ENCODE data around the gene CCDC61.

CCDC61 gene

DNA sequence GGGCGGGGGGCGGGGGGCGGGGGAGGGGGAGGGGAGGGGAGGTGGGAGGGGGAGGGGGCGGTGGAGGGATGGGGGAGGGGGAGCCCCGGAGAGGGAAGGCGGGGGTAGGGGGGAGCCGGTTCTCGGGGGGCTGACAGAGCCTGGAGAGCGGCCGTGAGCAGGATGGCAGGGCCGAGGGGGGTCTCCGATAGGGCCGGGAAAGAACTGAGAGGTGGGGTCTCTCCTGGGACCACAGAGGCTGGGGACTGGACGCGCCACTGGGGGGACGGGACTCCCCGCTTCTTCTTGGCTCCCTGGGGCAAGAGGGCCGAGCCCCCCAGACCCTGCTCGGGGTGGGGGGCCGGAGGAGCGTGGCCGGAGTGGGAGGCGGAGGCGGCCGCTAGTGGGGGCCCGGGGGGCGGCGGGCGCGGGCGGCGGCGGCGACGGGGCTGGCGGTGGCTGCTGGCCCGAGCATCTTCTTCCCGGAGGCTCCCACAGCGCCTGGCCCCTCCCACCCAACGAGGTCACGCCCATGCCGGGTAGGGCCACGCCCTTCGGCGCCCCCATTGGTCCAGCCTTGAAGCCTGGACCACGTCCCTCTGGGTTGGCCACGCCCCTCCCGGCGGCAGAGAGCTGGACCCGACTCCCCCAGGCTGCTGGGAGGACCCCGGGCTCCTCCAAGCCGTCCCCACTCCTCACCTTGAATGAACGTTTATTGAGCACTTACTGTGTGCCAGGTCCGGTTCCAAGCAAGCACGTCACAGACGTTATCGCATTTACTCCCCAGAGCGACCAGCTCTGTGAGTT lies 21.5 kb upstream of the CCDC61 start, which contains the start of gene NOVA2:
NOVA2 (minus strand) TSS at position 313 of the 786 bp plus-strand sequence. CDS start 514 bp downstream, outside the sequence.
- Histone ChIP-seq H4K20me1 (ENCODE audit: insufficient read depth, low read length) (no peaks in the 10 kb centered on the region), H3K4me3 (ENCODE audit: low read length) (no peak within 1 kb of the TSS), H3K9ac (ENCODE audit: low read length) (no peak within 1 kb of the TSS), H2AFZ (ENCODE audit: low read length) (no peak within 1 kb of the TSS), H3F3A (ENCODE audit: insufficient read depth, low read length) (no peaks in the 10 kb centered on the region), H3K27me3 (replicated peaks; ENCODE audit: insufficient read depth, low read length) (peaks cover 87% of the 10 kb centered on the region), H3K36me3 (replicated peaks; ENCODE audit: insufficient read depth, low read length) (no peaks in the 10 kb centered on the region), H3K9me3 (replicated peaks; ENCODE audit: insufficient read depth, low read length) (no peaks in the 10 kb centered on the region), H3K79me2 (ENCODE audit: low read length) (no peaks in the 10 kb centered on the region), H3K4me1 (ENCODE audit: low read length) (no peaks in the 10 kb centered on the region), H3K27ac (ENCODE audit: low read length) (no peak within 1 kb of the TSS), H3K9me2 (replicated peaks; ENCODE audit: insufficient read depth, low read length) (no peaks in the 10 kb centered on the region), H3K4me2 (ENCODE audit: low read depth, low read length) (no peak within 1 kb of the TSS)
- TF ChIP-seq EZH2phosphoT487 (IDR thresholded peaks at IDR 0.05; ENCODE audit: low read length) (no peak), EZH2 (optimal IDR thresholded peaks at IDR 0.05; ENCODE audit: low read depth, low read length) (no peak)
- TF ChIP-seq, protein P1, sequence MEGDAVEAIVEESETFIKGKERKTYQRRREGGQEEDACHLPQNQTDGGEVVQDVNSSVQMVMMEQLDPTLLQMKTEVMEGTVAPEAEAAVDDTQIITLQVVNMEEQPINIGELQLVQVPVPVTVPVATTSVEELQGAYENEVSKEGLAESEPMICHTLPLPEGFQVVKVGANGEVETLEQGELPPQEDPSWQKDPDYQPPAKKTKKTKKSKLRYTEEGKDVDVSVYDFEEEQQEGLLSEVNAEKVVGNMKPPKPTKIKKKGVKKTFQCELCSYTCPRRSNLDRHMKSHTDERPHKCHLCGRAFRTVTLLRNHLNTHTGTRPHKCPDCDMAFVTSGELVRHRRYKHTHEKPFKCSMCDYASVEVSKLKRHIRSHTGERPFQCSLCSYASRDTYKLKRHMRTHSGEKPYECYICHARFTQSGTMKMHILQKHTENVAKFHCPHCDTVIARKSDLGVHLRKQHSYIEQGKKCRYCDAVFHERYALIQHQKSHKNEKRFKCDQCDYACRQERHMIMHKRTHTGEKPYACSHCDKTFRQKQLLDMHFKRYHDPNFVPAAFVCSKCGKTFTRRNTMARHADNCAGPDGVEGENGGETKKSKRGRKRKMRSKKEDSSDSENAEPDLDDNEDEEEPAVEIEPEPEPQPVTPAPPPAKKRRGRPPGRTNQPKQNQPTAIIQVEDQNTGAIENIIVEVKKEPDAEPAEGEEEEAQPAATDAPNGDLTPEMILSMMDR (IDR thresholded peaks at IDR 0.05; ENCODE audit: low read length): no peak
- DNase-seq: no peak

GRCh38 chr19:45975306-45976070 lies 19.8 kb upstream of the CCDC61 start:
- Histone ChIP-seq H3K36me3 (replicated peaks; ENCODE audit: insufficient read depth, low read length) (no peaks in the 10 kb centered on the region), H2AFZ (ENCODE audit: low read length) (no peak overlapping the region)
- no peak for TF ChIP-seq EZH2phosphoT487 (IDR thresholded peaks at IDR 0.05; ENCODE audit: low read length)
- TF ChIP-seq, protein P1 (IDR thresholded peaks at IDR 0.05; ENCODE audit: low read length): no peak
- no peak for TF ChIP-seq EZH2 (optimal IDR thresholded peaks at IDR 0.05; ENCODE audit: low read depth, low read length)

DNA sequence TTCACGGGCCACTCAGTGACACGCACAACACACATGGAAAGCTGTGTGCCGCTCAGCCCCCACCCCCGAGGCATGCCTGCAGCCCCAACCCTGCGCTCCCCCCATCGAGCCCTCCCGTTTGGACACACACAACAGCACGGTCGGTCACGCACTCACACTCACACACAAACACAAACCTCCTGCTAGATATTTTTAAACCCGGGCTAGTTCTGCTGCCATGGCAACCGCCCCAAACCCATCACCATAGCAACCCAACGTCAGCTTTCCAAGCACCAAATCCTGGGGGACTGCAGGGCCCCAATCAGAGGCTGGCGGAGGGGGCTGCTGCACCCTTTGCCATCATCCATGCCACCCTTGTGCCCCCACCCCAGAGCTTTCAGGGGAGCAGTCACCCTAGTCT lies 19.1 kb upstream of the CCDC61 start:
- no peaks in the 10 kb centered on the region for H3K36me3 ChIP-seq (replicated peaks; ENCODE audit: insufficient read depth, low read length)
- TF ChIP-seq, protein P1 (IDR thresholded peaks at IDR 0.05; ENCODE audit: low read length): no peak
- no peak for TF ChIP-seq EZH2phosphoT487 (IDR thresholded peaks at IDR 0.05; ENCODE audit: low read length)
- TF ChIP-seq EZH2 (optimal IDR thresholded peaks at IDR 0.05; ENCODE audit: low read depth, low read length): no peak
- peaks cover 81% of the 10 kb centered on the region for H3K27me3 ChIP-seq (replicated peaks; ENCODE audit: insufficient read depth, low read length)
- no peak for DNase-seq
- no peaks in the 10 kb centered on the region for H3K4me1 ChIP-seq (ENCODE audit: low read length)
- H4K20me1 ChIP-seq (ENCODE audit: insufficient read depth, low read length): no peaks in the 10 kb centered on the region
- no peak overlapping the region for H3K9ac ChIP-seq (ENCODE audit: low read length)
- no peak overlapping the region for H2AFZ ChIP-seq (ENCODE audit: low read length)
- no peak overlapping the region for H3K4me2 ChIP-seq (ENCODE audit: low read depth, low read length)
- no peaks in the 10 kb centered on the region for H3K9me2 ChIP-seq (replicated peaks; ENCODE audit: insufficient read depth, low read length)
- no peaks in the 10 kb centered on the region for H3K79me2 ChIP-seq (ENCODE audit: low read length)
- no peaks in the 10 kb centered on the region for H3K9me3 ChIP-seq (replicated peaks; ENCODE audit: insufficient read depth, low read length)
- H3K27ac ChIP-seq (ENCODE audit: low read length): no peak overlapping the region
- no peak overlapping the region for H3K4me3 ChIP-seq (ENCODE audit: low read length)
- H3F3A ChIP-seq (ENCODE audit: insufficient read depth, low read length): no peaks in the 10 kb centered on the region

More at GRCh38 chr19:45975306-45976070, 19.8 kb upstream of the CCDC61 start:
- H3K9me2 ChIP-seq (replicated peaks; ENCODE audit: insufficient read depth, low read length): no peaks in the 10 kb centered on the region
- no peak overlapping the region for H3K4me2 ChIP-seq (ENCODE audit: low read depth, low read length)
- no peaks in the 10 kb centered on the region for H4K20me1 ChIP-seq (ENCODE audit: insufficient read depth, low read length)
- H3K9ac ChIP-seq (ENCODE audit: low read length): no peak overlapping the region
- no peaks in the 10 kb centered on the region for H3K4me1 ChIP-seq (ENCODE audit: low read length)
- H3K27ac ChIP-seq (ENCODE audit: low read length): no peak overlapping the region
- H3K79me2 ChIP-seq (ENCODE audit: low read length): no peaks in the 10 kb centered on the region
- H3K27me3 ChIP-seq (replicated peaks; ENCODE audit: insufficient read depth, low read length): peaks cover 83% of the 10 kb centered on the region
- H3F3A ChIP-seq (ENCODE audit: insufficient read depth, low read length): no peaks in the 10 kb centered on the region
- H3K4me3 ChIP-seq (ENCODE audit: low read length): no peak overlapping the region
- DNase-seq: no peak
- H3K9me3 ChIP-seq (replicated peaks; ENCODE audit: insufficient read depth, low read length): no peaks in the 10 kb centered on the region

Measured in MM.1S (cell line).